Brain microvascular endothelial cell (primary cell): ENCODE measurements around the gene SYTL4.

Source experiments
- DNase-seq: peaks from one replicate; pipeline ENCODE4 v3.0.0-alpha.2; 2020
- H3K27ac ChIP-seq: fragments of 250-450 bp; sonication (Bioruptor Pico); 2 replicates; pipeline ENCODE4 v1.5.1; 2020; ENCODE audit warnings: mild to moderate bottlenecking, moderate library complexity
- H3K27me3 ChIP-seq: fragments of 250-450 bp; sonication (Bioruptor Pico); replicated peaks from 2 replicates; pipeline ENCODE4 v1.5.1; 2020; ENCODE audit warnings: mild to moderate bottlenecking
- H3K36me3 ChIP-seq: fragments of 250-450 bp; sonication (Bioruptor Pico); replicated peaks from 2 replicates; pipeline ENCODE4 v1.5.1; 2020; ENCODE audit warnings: mild to moderate bottlenecking
- H3K4me3 ChIP-seq: 2 replicates; pipeline ENCODE4 v1.5.1; 2011; ENCODE audit warnings: low read depth, mild to moderate bottlenecking, control low read depth, low read length, moderate library complexity
- in situ Hi-C: cut with HindIII; loops from 2 replicates; pipeline ENCODE4 v1.10.0; 2017; ENCODE audit warnings: low sequenced_read_pairs, low pct_ligation_motif_present
- TF ChIP-seq, protein P1 (sequence below): IDR thresholded peaks from 2 replicates; pipeline ENCODE4 v1.5.1; 2011; ENCODE audit warnings: low read depth, mild to moderate bottlenecking, moderate library complexity, low read length, control low read depth, inconsistent platforms; ENCODE audit errors: missing control alignments

SYTL4 gene

DNA sequence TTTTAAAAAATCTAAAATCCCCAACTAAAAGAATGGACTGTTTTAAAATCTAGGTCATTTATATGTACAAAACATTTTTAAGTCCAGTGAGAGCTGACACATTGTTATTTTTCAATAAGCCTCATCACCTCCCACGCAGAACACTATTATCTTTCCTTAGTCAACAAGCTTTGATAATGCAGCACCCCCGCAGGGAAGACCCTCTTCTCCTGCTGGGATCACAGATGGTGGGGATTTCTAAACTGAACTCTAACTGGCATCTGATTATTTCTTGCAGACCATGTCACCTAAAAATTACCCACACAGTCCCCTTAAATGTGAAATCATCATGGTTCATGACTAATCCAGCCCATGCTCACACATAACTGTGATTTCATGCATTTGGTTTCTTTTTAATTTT lies 11.6 kb downstream of the SYTL4 start:
- no peak overlapping the region for H3K4me3 ChIP-seq
- H3K36me3 ChIP-seq = no peaks in the 10 kb centered on the region
- in situ Hi-C loops = no loop called here
- H3K27me3 ChIP-seq = no peaks in the 10 kb centered on the region
- TF ChIP-seq, protein P1, sequence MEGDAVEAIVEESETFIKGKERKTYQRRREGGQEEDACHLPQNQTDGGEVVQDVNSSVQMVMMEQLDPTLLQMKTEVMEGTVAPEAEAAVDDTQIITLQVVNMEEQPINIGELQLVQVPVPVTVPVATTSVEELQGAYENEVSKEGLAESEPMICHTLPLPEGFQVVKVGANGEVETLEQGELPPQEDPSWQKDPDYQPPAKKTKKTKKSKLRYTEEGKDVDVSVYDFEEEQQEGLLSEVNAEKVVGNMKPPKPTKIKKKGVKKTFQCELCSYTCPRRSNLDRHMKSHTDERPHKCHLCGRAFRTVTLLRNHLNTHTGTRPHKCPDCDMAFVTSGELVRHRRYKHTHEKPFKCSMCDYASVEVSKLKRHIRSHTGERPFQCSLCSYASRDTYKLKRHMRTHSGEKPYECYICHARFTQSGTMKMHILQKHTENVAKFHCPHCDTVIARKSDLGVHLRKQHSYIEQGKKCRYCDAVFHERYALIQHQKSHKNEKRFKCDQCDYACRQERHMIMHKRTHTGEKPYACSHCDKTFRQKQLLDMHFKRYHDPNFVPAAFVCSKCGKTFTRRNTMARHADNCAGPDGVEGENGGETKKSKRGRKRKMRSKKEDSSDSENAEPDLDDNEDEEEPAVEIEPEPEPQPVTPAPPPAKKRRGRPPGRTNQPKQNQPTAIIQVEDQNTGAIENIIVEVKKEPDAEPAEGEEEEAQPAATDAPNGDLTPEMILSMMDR = no peak
- DNase-seq = peak; percentile 20
- no peak overlapping the region for H3K27ac ChIP-seq

DNA sequence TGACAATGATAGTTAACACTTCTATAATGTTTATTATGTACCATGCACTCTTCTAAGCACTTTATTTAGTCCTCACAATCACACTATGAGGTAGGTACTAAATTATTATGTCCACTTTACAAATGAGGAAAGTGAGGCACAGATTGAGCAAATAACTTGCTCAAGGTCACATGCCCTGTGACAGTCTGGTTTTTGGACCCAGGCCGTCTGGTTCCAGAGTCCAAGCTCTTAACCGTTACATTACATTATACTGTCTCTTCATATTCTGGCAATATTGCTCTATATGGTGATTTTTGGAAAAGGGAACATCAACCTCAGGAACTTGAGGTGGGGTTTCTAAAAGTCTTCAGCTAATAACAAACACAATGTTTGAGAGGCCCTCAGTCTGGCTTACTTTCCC lies 12.8 kb downstream of the SYTL4 start:
- no peaks in the 10 kb centered on the region for H3K27me3 ChIP-seq
- in situ Hi-C loops = no loop called here
- no peak overlapping the region for H3K27ac ChIP-seq
- no peaks in the 10 kb centered on the region for H3K36me3 ChIP-seq
- TF ChIP-seq, protein P1 = no peak
- DNase-seq = no peak
- no peak overlapping the region for H3K4me3 ChIP-seq

DNA sequence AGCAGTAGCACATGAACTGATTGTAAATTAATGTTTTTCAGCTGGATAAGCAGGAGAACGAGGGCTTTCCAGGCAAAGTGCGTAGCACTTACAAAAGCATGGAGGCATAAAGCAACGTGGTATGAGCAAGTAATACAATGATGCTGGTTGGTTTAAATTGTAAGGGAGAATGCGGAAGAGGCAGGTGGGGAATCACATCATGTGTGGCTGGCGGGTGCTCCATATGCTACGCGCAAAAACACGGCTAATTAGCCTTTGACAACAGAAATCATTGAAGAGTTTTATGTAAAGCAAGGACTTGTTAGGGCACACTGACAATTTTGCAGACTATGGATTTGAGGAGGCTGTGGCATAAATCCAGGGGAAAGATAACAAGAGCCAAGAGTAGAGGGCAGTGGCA lies 14.6 kb downstream of the SYTL4 start:
- Histone ChIP-seq H3K36me3 (no peaks in the 10 kb centered on the region), H3K27ac (no peak overlapping the region), H3K27me3 (no peaks in the 10 kb centered on the region), H3K4me3 (no peak overlapping the region)
- no peak for DNase-seq
- TF ChIP-seq, protein P1 = no peak
- in situ Hi-C loops = no loop called here

DNA sequence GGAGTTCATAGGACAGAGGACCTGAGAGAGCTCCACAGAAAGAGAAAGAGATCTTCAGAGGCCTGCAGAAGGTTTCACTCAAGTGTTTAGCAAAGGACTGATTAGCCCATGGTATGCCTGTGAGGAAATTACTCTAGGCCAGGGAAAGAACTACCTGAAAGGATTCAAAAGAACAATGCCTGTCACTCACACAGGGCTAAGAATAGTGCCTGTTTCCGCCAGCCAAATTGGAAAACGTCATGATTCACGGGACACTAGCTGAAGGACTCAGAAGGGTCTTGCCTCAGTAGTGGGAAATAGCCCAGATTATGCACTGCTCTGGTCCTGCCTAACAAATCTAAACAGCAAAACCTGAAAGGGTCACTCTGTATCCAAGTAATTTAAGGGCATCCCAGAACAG lies 21.1 kb downstream of the SYTL4 start:
- Histone ChIP-seq H3K4me3 (no peak overlapping the region), H3K27ac (no peak overlapping the region), H3K27me3 (no peaks in the 10 kb centered on the region), H3K36me3 (no peaks in the 10 kb centered on the region)
- no peak for DNase-seq
- in situ Hi-C loops = no loop called here
- TF ChIP-seq, protein P1 = no peak

DNA sequence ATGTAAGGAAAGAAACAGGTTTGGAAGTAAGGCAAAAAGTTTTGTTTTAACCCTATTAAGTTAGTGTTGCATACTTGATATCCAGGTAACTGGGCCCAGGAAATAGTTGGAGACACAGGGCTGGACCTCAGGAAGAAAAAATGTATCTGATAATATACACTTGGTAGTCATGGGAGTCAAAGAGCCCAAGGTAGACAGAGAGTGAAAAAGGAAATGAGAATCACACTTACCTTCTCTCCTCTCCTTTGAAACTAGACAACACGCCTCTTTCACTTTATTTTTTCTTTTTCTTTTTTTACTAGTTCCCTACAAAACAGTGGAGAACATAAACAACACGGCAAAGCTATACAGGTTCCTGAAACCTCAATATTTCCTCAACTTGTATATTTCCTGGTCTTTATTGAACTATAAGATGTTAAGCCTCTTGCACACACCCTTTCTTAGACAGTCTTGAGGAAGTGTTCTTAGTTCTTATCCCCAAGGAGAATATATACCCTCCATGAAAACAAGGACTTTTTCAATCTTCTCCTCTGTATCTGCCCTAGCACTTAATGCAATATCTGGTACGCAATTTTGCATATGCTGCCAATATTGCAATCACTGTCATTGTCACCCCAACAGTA lies 27.2 kb downstream of the SYTL4 start:
- TF ChIP-seq, protein P1 = no peak
- DNase-seq = no peak
- no peak overlapping the region for H3K4me3 ChIP-seq
- in situ Hi-C loops = no loop called here
- no peak overlapping the region for H3K27ac ChIP-seq
- no peaks in the 10 kb centered on the region for H3K27me3 ChIP-seq
- no peaks in the 10 kb centered on the region for H3K36me3 ChIP-seq

DNA sequence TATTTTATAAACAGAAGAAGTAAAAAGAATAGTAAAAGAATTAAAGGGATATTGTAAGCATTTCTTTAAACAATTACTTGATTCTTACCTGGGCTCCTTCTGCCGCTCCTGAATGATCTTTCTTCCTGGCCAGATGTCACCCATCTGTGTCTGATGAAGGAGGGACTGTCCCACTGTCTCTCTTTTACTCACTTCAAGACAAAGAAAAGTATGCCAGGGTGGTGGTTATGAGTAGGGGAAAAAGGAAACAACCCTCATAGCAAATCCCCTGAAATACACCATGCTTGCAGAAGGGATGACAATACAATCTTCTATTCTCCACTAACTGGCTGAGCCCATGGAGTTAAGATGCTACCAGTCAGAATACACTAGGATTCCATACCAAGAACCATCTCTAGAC lies 31.1 kb downstream of the SYTL4 start:
- Histone ChIP-seq H3K4me3 (no peak overlapping the region), H3K36me3 (no peaks in the 10 kb centered on the region), H3K27ac (no peak overlapping the region), H3K27me3 (no peaks in the 10 kb centered on the region)
- in situ Hi-C loops = no loop called here
- DNase-seq = no peak
- TF ChIP-seq, protein P1 = no peak
